HepG2 (cell line): ENCODE measurements around the gene OPRD1. TPM values are rescaled to one million over a fixed set of nuclear protein-coding genes. Genes with fewer than 3 reads are reported as not detected.

ENCODE experiments used
- ATAC-seq: fragments of 200-7000 bp; cut with Tn5 transposase; 3 replicates; pipeline ENCODE4 v1.9.1; 2020; ENCODE audit warnings: mild to moderate bottlenecking, moderate library complexity
- BruUV-seq: library from RNA; stranded (reverse); fragments of 400-500 nt; replicated peaks from 2 replicates; lab custom pipeline; 2021; lab: Mats Ljungman, UMichigan
- CTCF ChIA-PET: fragments of 300-600 bp; formaldehyde crosslinking; extraction: SDS; loops from one replicate; lab custom pipeline; 2021; ENCODE audit warnings: low total read pairs, inconsistent platforms, low intra/inter-chr PET ratio; lab: Yijun Ruan, JAX
- POLR2A ChIA-PET: fragments of 350-600 bp; sonication (Branson Sonifier 250); formaldehyde crosslinking; loops from one replicate; lab custom pipeline; 2020; ENCODE audit warnings: antibody characterized with exemption, inconsistent platforms; lab: Yijun Ruan, JAX
- DNase-seq: peaks from one replicate; pipeline ENCODE4 v3.0.0-alpha.2; 2015; ENCODE audit warnings: low spot score
- FAIRE-seq: peaks from 3 replicates; lab custom pipeline; 2011; peaks lifted over from hg19 to GRCh38; lab: Jason Lieb, UNC
- H2AFZ ChIP-seq: one replicate; pipeline ENCODE4 v1.6.1; 2011; ENCODE audit warnings: low read length, inconsistent platforms
- H3K27ac ChIP-seq: fragments of 300-600 bp; 3 replicates; pipeline ENCODE4 v1.8.0; 2011; ENCODE audit warnings: mixed run types, mild to moderate bottlenecking, mixed read lengths, low read length, inconsistent platforms; ENCODE audit not compliant: insufficient read depth; ENCODE audit errors: extremely low read length
- H3K27me3 ChIP-seq, 2 experiments: fragments of 200-600 bp in 1 of 2; 2 replicates in 1 of 2; 3 replicates in 1 of 2; pipeline versions ENCODE4 v1.6.0 to v1.8.0; 2011; ENCODE audit warnings: low read length in 2 of 2, mild to moderate bottlenecking in 2 of 2, moderate library complexity in 2 of 2, inconsistent platforms in 1 of 2; ENCODE audit not compliant: insufficient read depth in 2 of 2, control insufficient read depth in 1 of 2
- H3K36me3 ChIP-seq, 2 experiments: fragments of 200-600 bp in 1 of 2; replicated peaks in 1 of 2; 2 replicates in 1 of 2; 3 replicates in 1 of 2; pipeline versions ENCODE4 v1.5.1 to v1.8.0; 2011; ENCODE audit warnings: low read length in 2 of 2, inconsistent platforms in 1 of 2; ENCODE audit not compliant: insufficient read depth in 2 of 2, control insufficient read depth in 1 of 2
- H3K4me1 ChIP-seq: 2 replicates; pipeline ENCODE4 v1.5.1; 2012; ENCODE audit warnings: low read length, inconsistent platforms; ENCODE audit not compliant: insufficient read depth
- H3K4me2 ChIP-seq: 2 replicates; pipeline ENCODE4 v1.6.0; 2011; ENCODE audit warnings: low read depth, low read length, inconsistent platforms
- H3K4me3 ChIP-seq, 3 experiments: fragments of 200-600 bp in 1 of 3; sonication (generic), shearing (Covaris generic) in 1 of 3; replicated peaks in 1 of 3; 2 replicates each; pipeline ENCODE4 v1.5.1; 2011 to 2016; ENCODE audit warnings: low read length in 3 of 3, inconsistent platforms in 2 of 3, low read depth in 2 of 3, mild to moderate bottlenecking in 2 of 3, control low read depth in 1 of 3, mixed read lengths in 1 of 3; ENCODE audit not compliant: insufficient read depth in 1 of 3
- H3K79me2 ChIP-seq: one replicate; pipeline ENCODE4 v1.6.1; 2011; ENCODE audit warnings: low read length, inconsistent platforms; ENCODE audit not compliant: insufficient read depth
- H3K9ac ChIP-seq: 2 replicates; pipeline ENCODE4 v1.6.0; 2011; ENCODE audit warnings: mild to moderate bottlenecking, low read depth, low read length, inconsistent platforms; ENCODE audit not compliant: insufficient read depth
- H3K9me3 ChIP-seq: 2 replicates; pipeline ENCODE4 v1.5.1; 2012; ENCODE audit warnings: mild to moderate bottlenecking, low read length
- H4K20me1 ChIP-seq: 2 replicates; pipeline ENCODE4 v1.6.0; 2011; ENCODE audit warnings: inconsistent platforms, mild to moderate bottlenecking, low read length, moderate library complexity; ENCODE audit not compliant: insufficient read depth
- DNMT1 ChIP-seq: sonication (generic); formaldehyde crosslinking; IDR thresholded peaks from 2 replicates; pipeline ENCODE4 v1.5.1; 2020; ENCODE audit warnings: mild to moderate bottlenecking, missing genetic modification reagents
- FOXJ3 ChIP-seq: sonication (generic); formaldehyde crosslinking; IDR thresholded peaks from 2 replicates; pipeline ENCODE4 v1.4.0; 2020; ENCODE audit warnings: missing genetic modification reagents, mild to moderate bottlenecking, borderline replicate concordance
- MIER2 ChIP-seq: IDR thresholded peaks from 2 replicates; pipeline ENCODE4 v1.6.1; 2016; ENCODE audit warnings: missing biosample characterization, missing genetic modification reagents
- TOPORS ChIP-seq: sonication (generic); formaldehyde crosslinking; IDR thresholded peaks from 2 replicates; pipeline ENCODE4 v1.8.0; 2023; ENCODE audit warnings: mild to moderate bottlenecking, missing genetic modification reagents
- ZFP36 ChIP-seq: fragments of 150-350 bp; IDR thresholded peaks from 2 replicates; pipeline ENCODE4 v1.6.1; 2018; ENCODE audit warnings: borderline replicate concordance, low read length, low read depth; ENCODE audit not compliant: partially characterized antibody
- WGBS: methylation state at CpG from one replicate; pipeline ENCODE4 v1.1.6; 2017; ENCODE audit warnings: low lambda C conversion rate; 5-methylcytosine and 5-hydroxymethylcytosine counted together
- in situ Hi-C: cut with HindIII; loops from 2 replicates; pipeline ENCODE4 v1.10.0; 2017; ENCODE audit warnings: low pct_unique_long_range_greater_than_20kb; ENCODE audit not compliant: extremely low pct_ligation_motif_present
- intact Hi-C: fragments of 100-400 bp; cut with micrococcal nuclease; formaldehyde crosslinking; loops from one replicate; pipeline ENCODE4 v1.10.0; 2022; ENCODE audit not compliant: unreplicated experiment
- polyA plus RNA-seq, 8 experiments: library from polyadenylated mRNA; depleted of rRNA in 3 of 8; stranded (reverse) in 7 of 8; unstranded in 1 of 8; fragments of >200 nt; fragmentation: Illumina TruSeq in 4 of 8; extraction: Trizol in 4 of 8; gene quantifications; 2 replicates each; pipeline versions ENCODE4 v1.2.1 to v1.2.3, GENCODE V29; 2011 to 2016; ENCODE audit warnings: low read depth in 4 of 8, missing spikeins in 1 of 8, mixed read lengths in 1 of 8; ENCODE audit not compliant: insufficient read depth in 1 of 8
- total RNA-seq, 5 experiments: library from RNA; depleted of rRNA; stranded (reverse); fragments of >200 nt; fragmentation: Illumina TruSeq; extraction: Trizol; gene quantifications; 2 replicates each; pipeline ENCODE4 v1.2.3, GENCODE V29; 2016; ENCODE audit warnings: low read depth in 1 of 5
- TF ChIP-seq, protein P1 (sequence below): sonication (generic); formaldehyde crosslinking; IDR thresholded peaks from 2 replicates; pipeline ENCODE4 v1.8.0; 2022; ENCODE audit warnings: missing genetic modification reagents, mild to moderate bottlenecking, moderate library complexity, borderline replicate concordance
- TF ChIP-seq, protein P2 (sequence below): sonication (generic); formaldehyde crosslinking; IDR thresholded peaks from 2 replicates; pipeline ENCODE4 v1.4.0; 2020; ENCODE audit warnings: missing genetic modification reagents

OPRD1 gene
- total and polyA plus RNA-seq, 2 of the 13 experiments (the other 11 are each of a cell fraction or from before 2014, with no cell fraction given): 0.02 to 0.03 TPM

DNA sequence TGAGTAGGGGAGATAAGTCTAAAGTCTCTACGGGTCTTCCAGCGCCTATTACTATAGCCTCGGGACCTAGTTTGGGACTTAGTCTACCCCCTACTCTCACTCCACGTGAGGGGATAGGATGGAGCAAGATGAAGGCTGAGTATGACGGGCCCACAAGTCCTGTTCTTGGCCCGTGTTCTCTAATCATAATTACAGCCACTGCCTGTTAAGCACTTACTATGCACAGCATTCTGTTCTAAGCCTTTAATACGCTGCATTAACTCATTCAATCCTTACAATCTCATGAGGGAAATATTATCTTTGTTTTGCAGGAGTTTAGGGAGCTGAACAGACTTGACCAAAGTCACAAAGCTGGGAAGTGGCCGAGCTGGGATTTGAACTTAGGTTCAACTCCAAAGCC, 78.5 kb downstream of the OPRD1 start:
- CTCF ChIA-PET: no interaction called here
- no peak for FAIRE-seq
- Histone ChIP-seq H3K27me3 (no peaks in the 10 kb centered on the region; a peak in 1 of 5 replicates), H3K9ac (no peak overlapping the region), H3K9me3 (no peaks in the 10 kb centered on the region), H3K79me2 (peaks cover 13% of the 10 kb centered on the region), H3K4me2 (no peak overlapping the region), H3K4me1 (peaks cover 21% of the 10 kb centered on the region), H3K36me3 (peaks cover 1 to 18% of the 10 kb centered on the region in 2 experiments; a peak in 4 of 5 replicates), H4K20me1 (no peaks in the 10 kb centered on the region; the same call in 1 of the 2 replicates), H2AFZ (no peak overlapping the region), H3K27ac (no peak overlapping the region), H3K4me3 (no peak overlapping the region)
- ATAC-seq: no peak
- POLR2A ChIA-PET: no interaction called here
- TF ChIP-seq FOXJ3 (CRISPR knock-in tag): no peak
- TF ChIP-seq DNMT1 (CRISPR knock-in tag): no peak
- TF ChIP-seq TOPORS (CRISPR knock-in tag): no peak
- no peak for TF ChIP-seq ZFP36
- TF ChIP-seq, protein P1, sequence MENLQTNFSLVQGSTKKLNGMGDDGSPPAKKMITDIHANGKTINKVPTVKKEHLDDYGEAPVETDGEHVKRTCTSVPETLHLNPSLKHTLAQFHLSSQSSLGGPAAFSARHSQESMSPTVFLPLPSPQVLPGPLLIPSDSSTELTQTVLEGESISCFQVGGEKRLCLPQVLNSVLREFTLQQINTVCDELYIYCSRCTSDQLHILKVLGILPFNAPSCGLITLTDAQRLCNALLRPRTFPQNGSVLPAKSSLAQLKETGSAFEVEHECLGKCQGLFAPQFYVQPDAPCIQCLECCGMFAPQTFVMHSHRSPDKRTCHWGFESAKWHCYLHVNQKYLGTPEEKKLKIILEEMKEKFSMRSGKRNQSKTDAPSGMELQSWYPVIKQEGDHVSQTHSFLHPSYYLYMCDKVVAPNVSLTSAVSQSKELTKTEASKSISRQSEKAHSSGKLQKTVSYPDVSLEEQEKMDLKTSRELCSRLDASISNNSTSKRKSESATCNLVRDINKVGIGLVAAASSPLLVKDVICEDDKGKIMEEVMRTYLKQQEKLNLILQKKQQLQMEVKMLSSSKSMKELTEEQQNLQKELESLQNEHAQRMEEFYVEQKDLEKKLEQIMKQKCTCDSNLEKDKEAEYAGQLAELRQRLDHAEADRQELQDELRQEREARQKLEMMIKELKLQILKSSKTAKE (CRISPR knock-in tag): no peak
- TF ChIP-seq, protein P2, sequence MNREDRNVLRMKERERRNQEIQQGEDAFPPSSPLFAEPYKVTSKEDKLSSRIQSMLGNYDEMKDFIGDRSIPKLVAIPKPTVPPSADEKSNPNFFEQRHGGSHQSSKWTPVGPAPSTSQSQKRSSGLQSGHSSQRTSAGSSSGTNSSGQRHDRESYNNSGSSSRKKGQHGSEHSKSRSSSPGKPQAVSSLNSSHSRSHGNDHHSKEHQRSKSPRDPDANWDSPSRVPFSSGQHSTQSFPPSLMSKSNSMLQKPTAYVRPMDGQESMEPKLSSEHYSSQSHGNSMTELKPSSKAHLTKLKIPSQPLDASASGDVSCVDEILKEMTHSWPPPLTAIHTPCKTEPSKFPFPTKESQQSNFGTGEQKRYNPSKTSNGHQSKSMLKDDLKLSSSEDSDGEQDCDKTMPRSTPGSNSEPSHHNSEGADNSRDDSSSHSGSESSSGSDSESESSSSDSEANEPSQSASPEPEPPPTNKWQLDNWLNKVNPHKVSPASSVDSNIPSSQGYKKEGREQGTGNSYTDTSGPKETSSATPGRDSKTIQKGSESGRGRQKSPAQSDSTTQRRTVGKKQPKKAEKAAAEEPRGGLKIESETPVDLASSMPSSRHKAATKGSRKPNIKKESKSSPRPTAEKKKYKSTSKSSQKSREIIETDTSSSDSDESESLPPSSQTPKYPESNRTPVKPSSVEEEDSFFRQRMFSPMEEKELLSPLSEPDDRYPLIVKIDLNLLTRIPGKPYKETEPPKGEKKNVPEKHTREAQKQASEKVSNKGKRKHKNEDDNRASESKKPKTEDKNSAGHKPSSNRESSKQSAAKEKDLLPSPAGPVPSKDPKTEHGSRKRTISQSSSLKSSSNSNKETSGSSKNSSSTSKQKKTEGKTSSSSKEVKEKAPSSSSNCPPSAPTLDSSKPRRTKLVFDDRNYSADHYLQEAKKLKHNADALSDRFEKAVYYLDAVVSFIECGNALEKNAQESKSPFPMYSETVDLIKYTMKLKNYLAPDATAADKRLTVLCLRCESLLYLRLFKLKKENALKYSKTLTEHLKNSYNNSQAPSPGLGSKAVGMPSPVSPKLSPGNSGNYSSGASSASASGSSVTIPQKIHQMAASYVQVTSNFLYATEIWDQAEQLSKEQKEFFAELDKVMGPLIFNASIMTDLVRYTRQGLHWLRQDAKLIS: no peak
- TF ChIP-seq MIER2 (CRISPR knock-in tag): no peak
- no peak for DNase-seq
- TSS peak; percentile 13 for BruUV-seq
- in situ Hi-C loops (no loop called here), intact Hi-C loops (no loop called here)
- 96% methylated on average over 8 of the region's 8 CpGs for WGBS
